Activated gamma-delta T cell (primary cell): Measurements from ENCODE around the gene MRPS12.

Experiments
- DNase-seq: peaks from one replicate; lab custom pipeline; 2025; lab: John Stamatoyannopoulos, UW

The MRPS12 gene

DNA sequence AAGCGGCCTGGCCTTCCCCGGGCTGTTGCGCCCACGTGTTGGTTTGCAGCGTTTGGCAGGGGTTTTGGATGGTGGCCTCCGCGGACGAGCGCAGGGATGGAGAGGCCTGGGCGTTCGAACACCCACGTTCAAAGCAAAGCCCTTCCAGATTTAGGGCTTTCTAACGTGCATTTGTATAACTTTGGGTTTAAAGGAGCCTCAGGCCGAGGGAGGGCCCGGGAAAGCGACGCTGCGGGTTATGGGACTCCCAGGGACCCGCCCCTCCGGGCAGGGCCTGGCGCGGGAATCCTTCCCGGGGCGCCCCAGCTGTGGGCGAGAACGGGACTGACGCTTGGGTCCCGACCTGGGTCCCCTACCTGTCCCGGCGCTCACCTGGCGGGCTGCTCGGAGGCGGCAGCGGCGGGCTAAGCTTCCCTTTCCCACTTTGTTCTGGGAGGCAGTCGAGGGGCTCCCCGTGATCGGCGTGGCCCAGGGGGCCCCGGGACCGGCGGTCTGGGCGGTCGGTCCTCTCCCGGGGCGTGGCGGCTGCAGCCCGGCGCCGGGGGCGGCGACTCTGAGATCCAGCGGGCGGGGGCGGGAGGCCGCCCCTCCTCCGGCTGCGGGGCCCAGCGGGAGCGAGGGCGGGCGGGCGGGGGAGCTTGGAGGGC is 44.6 kb downstream of the MRPS12 start, which contains the start of gene FBXO17:
FBXO17 (minus strand) TSS at position 529 of the 647 bp plus-strand sequence. CDS start 25,423 bp downstream, outside the sequence.
- DNase-seq, result no peak

DNA sequence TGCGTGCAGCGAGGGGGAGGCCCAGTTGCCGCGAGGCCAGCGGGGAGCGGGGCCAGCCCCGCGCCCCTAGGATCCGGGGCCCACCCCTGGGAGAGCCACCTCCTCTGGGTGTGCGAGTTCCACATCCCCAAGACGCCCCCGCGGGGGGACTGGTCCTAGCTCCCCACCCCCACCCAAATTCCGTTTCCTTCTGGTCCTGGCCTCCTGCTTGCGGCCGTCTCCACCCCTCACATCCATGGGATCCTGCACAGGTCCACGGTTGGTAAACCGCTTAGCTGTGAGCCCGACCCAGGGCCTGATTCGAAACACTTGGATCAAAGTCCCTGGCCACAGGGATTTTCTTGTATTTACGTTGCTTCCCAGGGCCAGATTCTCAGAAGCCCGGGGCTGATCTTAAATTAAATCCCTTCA is 45.1 kb downstream of the MRPS12 start:
- DNase-seq, result no peak

DNA sequence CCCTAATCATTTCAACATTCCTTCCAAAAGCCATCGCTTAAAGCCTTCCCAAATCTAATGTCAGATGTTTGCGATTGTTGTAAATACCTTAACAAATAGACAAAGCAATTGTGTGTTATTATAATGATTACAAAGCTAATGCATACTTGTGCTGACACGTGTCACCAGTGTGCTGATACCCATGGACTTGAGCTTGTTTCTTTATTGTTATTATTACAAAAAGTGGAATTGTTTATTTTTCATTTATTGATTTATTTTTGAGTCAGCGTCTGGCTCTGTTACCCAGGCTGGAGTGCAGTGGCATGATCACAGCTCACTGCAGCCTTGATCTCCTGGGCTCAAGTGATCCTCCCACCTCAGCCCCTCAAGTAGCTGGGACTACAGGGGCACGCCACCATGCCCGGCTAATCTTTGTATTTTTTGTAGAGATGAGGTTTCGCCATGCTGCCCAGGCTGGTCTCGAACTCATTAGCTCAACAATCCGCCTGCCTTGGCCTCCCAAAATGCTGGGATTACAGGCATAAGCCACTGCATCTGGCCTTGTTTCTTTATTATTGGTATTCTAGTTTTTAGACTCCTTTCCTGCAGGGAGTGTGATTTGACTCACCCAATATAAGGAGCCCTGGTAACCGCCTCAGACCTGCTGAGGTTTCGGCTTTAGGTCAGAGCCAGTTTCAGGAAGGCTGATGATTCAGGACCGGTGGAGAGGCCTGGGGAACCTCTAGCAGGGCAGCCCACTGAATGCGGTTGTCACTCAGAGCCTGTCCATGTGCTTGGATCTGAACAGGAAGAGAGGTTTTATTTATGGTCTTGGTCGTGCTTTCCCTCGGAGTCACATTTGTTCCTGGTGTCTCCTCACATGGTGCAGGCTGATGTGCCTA is 46.9 kb downstream of the MRPS12 start:
- no peak for DNase-seq

DNA sequence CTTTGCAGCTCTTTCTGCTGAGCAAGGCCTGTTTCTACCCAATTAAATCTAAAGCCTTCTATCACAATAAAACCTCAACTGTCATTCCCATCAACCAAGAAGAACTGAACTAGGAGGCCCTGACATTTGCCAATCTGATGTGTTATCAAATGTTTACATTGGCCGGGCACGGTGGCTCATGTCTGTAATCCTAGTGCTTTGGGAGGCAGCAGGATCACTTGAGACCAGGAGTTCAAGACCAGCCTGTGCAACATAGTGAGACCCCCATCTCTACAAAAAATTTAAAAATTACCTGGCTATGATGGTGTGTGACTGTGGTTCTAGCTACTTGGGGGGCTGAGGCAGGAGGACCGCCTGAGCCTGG is 47.6 kb downstream of the MRPS12 start:
- no peak for DNase-seq

DNA sequence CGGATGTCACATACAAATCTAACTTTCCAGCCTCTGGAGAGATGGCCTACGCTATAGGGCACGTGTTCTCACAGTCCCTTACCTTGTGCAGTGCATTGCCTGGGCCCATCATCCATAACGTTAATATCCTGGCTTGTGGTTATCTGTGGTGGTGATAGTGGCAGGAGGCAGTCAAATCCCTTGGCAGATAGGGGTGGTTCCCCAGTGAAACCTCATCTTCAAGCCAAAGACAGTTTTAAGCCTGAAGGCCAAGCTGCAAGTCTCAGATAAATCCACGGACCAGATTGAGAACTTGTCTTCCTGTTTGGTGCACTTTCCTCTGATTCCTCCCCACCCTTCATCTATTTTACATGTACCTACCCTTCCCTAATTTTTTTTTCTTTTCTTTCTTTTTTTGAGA is 49.1 kb downstream of the MRPS12 start:
- DNase-seq, result no peak

DNA sequence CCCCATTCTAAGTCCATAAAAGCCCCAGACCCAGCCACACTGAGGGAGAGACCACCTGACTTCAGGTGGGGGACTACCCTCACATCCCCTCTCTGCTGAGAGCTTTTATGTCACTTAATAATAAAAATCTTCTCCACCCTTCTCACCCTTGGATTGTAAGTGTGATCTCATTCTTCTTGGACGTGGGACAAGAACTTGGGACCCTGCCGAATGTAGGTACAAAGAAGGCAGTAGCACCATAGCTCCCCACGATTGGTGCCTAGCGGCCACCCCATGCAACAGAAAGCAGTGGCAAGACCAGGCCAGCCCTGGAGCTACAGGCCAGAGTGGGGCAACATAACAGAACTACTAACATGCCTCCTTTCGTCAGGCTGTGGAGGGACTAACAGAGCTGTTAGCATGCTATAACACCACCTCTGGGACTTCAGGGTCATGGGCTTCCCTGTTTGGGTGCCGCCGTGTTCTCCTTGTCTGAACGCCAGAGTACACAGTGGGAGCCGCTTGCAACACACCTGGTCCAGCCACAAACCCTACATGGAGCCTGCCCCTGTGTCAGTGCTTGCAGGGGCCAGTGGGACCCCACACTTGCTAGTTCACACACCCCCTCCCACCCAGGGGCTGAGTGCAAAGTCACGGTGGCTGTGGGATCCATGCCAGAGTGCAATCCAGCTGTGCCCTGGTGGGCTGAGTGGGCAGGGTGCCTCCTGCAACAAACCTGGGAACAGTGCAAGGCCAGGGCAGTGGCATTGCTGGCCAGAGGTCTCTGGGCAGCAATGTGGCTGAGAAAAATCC is 50.0 kb downstream of the MRPS12 start:
- no peak for DNase-seq
